Caco-2 (cell line): Measurements from ENCODE around the gene REELD1. TPM values are rescaled to one million over a fixed set of nuclear protein-coding genes. Genes with fewer than 3 reads are reported as not detected.

ENCODE experiments used
- BruUV-seq: library from RNA; stranded (reverse); fragments of 400-500 nt; replicated peaks from 2 replicates; lab custom pipeline; 2021; lab: Mats Ljungman, UMichigan
- CTCF ChIA-PET: fragments of 300-600 bp; sonication (Branson Sonifier 250); formaldehyde crosslinking; loops from one replicate; lab custom pipeline; 2022; ENCODE audit warnings: antibody characterized with exemption; lab: Charles Lee
- POLR2A ChIA-PET: fragments of 300-600 bp; sonication (Branson Sonifier 250); formaldehyde crosslinking; loops from one replicate; lab custom pipeline; 2022; ENCODE audit warnings: antibody characterized with exemption; lab: Charles Lee
- DNase-seq, 2 experiments: peaks; one replicate each; pipeline versions ENCODE4 v3.0.0 to v3.0.0-alpha.2; 2020 to 2022
- H3K27me3 ChIP-seq: replicated peaks from 2 replicates; pipeline ENCODE4 v1.6.0; 2011; ENCODE audit warnings: low read length; ENCODE audit not compliant: control insufficient read depth, insufficient read depth
- H3K36me3 ChIP-seq: 2 replicates; pipeline ENCODE4 v1.5.1; 2011; ENCODE audit warnings: low read length; ENCODE audit not compliant: control insufficient read depth, insufficient read depth
- H3K4me1 ChIP-seq: fragments of 250-450 bp; sonication (Bioruptor Pico); 2 replicates; pipeline ENCODE4 v1.5.1; 2020; ENCODE audit warnings: mild to moderate bottlenecking
- H3K4me3 ChIP-seq: 2 replicates; pipeline ENCODE4 v1.5.1; 2011; ENCODE audit warnings: low read depth, mild to moderate bottlenecking, control low read depth, low read length
- H3K9me3 ChIP-seq: fragments of 250-450 bp; sonication (Bioruptor Pico); 2 replicates; pipeline ENCODE4 v1.5.1; 2020; ENCODE audit warnings: mild to moderate bottlenecking, moderate library complexity
- H3K27ac Mint-ChIP-seq: one replicate; pipeline ENCODE4 v1.8.0; 2022; ENCODE audit warnings: mixed read lengths; ENCODE audit not compliant: unreplicated experiment
- H3K27me3 Mint-ChIP-seq: one replicate; pipeline ENCODE4 v1.8.0; 2022; ENCODE audit warnings: mixed read lengths; ENCODE audit not compliant: insufficient read depth, unreplicated experiment
- H3K36me3 Mint-ChIP-seq: one replicate; pipeline ENCODE4 v1.8.0; 2022; ENCODE audit warnings: mild to moderate bottlenecking, mixed read lengths; ENCODE audit not compliant: insufficient read depth, unreplicated experiment
- H3K4me1 Mint-ChIP-seq: one replicate; pipeline ENCODE4 v1.8.0; 2022; ENCODE audit warnings: low read depth, mixed read lengths; ENCODE audit not compliant: unreplicated experiment
- H3K4me3 Mint-ChIP-seq: one replicate; pipeline ENCODE4 v1.8.0; 2022; ENCODE audit warnings: mild to moderate bottlenecking, moderate library complexity, mixed read lengths; ENCODE audit not compliant: unreplicated experiment
- H3K9me3 Mint-ChIP-seq: one replicate; pipeline ENCODE4 v1.8.0; 2022; ENCODE audit warnings: mixed read lengths; ENCODE audit not compliant: unreplicated experiment
- CTCF ChIP-seq, 2 experiments: fragments of 200-600 bp in 1 of 2; IDR thresholded peaks; 1 replicate in 1 of 2; 2 replicates in 1 of 2; pipeline versions ENCODE4 v1.5.1 to v1.8.0; 2011 to 2022; ENCODE audit warnings: antibody characterized with exemption in 1 of 2, control low read depth in 1 of 2, inconsistent platforms in 1 of 2, low read depth in 1 of 2, low read length in 1 of 2, mild to moderate bottlenecking in 1 of 2, moderate library complexity in 1 of 2; ENCODE audit not compliant: insufficient read depth in 1 of 2, severe bottlenecking in 1 of 2, unreplicated experiment in 1 of 2
- intact Hi-C: fragments of 100-400 bp; cut with micrococcal nuclease; formaldehyde crosslinking; loops from one replicate; pipeline ENCODE4 v1.10.0; 2022; ENCODE audit not compliant: unreplicated experiment
- total RNA-seq: library from RNA; stranded (reverse); gene quantifications from 2 replicates; pipeline ENCODE4 v1.2.3, GENCODE V29; 2022

The REELD1 gene
- total RNA-seq, 1 experiment from 2014 or later: not detected

- intact Hi-C loops: no loop called here
- H3K9me3 ChIP-seq: no peaks in the 10 kb centered on the region
- no peaks in the 10 kb centered on the region for H3K36me3 Mint-ChIP-seq
Observed at GRCh38 chr4:146261041-146261440, 46.7 kb downstream of the REELD1 start.

GRCh38 chr4:146263793-146264192 is 49.5 kb downstream of the REELD1 start:
- Mint-ChIP-seq H3K4me3 (no peak overlapping the region), H3K9me3 (no peaks in the 10 kb centered on the region)
- POLR2A ChIA-PET: no interaction called here

More at GRCh38 chr4:146261041-146261440, 46.7 kb downstream of the REELD1 start:
- no peaks in the 10 kb centered on the region for H3K27me3 Mint-ChIP-seq
- Histone ChIP-seq H3K36me3 (no peaks in the 10 kb centered on the region), H3K27me3 (no peaks in the 10 kb centered on the region), H3K4me3 (no peak overlapping the region), H3K4me1 (peaks cover 16% of the 10 kb centered on the region)
- POLR2A ChIA-PET: no interaction called here
- no peak for TF ChIP-seq CTCF (IDR thresholded peaks at IDR 0.05; ENCODE audit: insufficient read depth in 1 of 2, low read depth in 1 of 2, low read length in 1 of 2, severe bottlenecking in 1 of 2, unreplicated experiment in 1 of 2)
- no TSS peak for BruUV-seq
- H3K9me3 Mint-ChIP-seq: no peaks in the 10 kb centered on the region
- no peak for DNase-seq
- H3K27ac Mint-ChIP-seq: peak overlapping the region; percentile 40
- H3K4me3 Mint-ChIP-seq: no peak overlapping the region
- H3K4me1 Mint-ChIP-seq: peaks cover 9% of the 10 kb centered on the region
- CTCF ChIA-PET: no interaction called here

GRCh38 chr4:146265950-146266490 is 51.7 kb downstream of the REELD1 start:
- TF ChIP-seq CTCF (IDR thresholded peaks at IDR 0.05; ENCODE audit: insufficient read depth in 1 of 2, low read depth in 1 of 2, low read length in 1 of 2, severe bottlenecking in 1 of 2, unreplicated experiment in 1 of 2): no peak
- Histone ChIP-seq H3K4me3 (no peak overlapping the region), H3K36me3 (no peaks in the 10 kb centered on the region), H3K4me1 (peaks cover 2% of the 10 kb centered on the region; the same call in 1 of the 2 replicates), H3K27me3 (no peaks in the 10 kb centered on the region), H3K9me3 (no peaks in the 10 kb centered on the region)
- H3K27me3 Mint-ChIP-seq: no peaks in the 10 kb centered on the region
- H3K27ac Mint-ChIP-seq: no peak overlapping the region
- CTCF ChIA-PET: no interaction called here
- DNase-seq: no peak
- POLR2A ChIA-PET: no interaction called here
- no peaks in the 10 kb centered on the region for H3K9me3 Mint-ChIP-seq
- intact Hi-C loops: no loop called here
- peaks cover 7% of the 10 kb centered on the region for H3K4me1 Mint-ChIP-seq
- no peaks in the 10 kb centered on the region for H3K36me3 Mint-ChIP-seq
- BruUV-seq: no TSS peak
- H3K4me3 Mint-ChIP-seq: no peak overlapping the region

More at GRCh38 chr4:146263793-146264192, 49.5 kb downstream of the REELD1 start:
- Histone ChIP-seq H3K4me1 (peaks cover 11% of the 10 kb centered on the region), H3K9me3 (no peaks in the 10 kb centered on the region), H3K36me3 (no peaks in the 10 kb centered on the region), H3K27me3 (no peaks in the 10 kb centered on the region), H3K4me3 (no peak overlapping the region)
- no peak overlapping the region for H3K27ac Mint-ChIP-seq
- H3K36me3 Mint-ChIP-seq: no peaks in the 10 kb centered on the region
- H3K27me3 Mint-ChIP-seq: no peaks in the 10 kb centered on the region
- intact Hi-C loops: no loop called here
- CTCF ChIA-PET: no interaction called here
- no TSS peak for BruUV-seq
- no peak for TF ChIP-seq CTCF (IDR thresholded peaks at IDR 0.05; ENCODE audit: insufficient read depth in 1 of 2, low read depth in 1 of 2, low read length in 1 of 2, severe bottlenecking in 1 of 2, unreplicated experiment in 1 of 2)
- peaks cover 9% of the 10 kb centered on the region for H3K4me1 Mint-ChIP-seq
- no peak for DNase-seq
